HepG2 (cell line): Measurements from ENCODE around the gene C1QTNF5. TPM values are rescaled to one million over a fixed set of nuclear protein-coding genes. Genes with fewer than 3 reads are reported as not detected.
A peak's percentile ranks its signal among the peaks of the same experiment; 100 is the strongest.

Experiments
- GATA4 ChIP-seq: sonication (generic); IDR thresholded peaks from 2 replicates; pipeline ENCODE4 v1.6.1; 2016; ENCODE audit warnings: antibody characterized with exemption, low read depth, borderline replicate concordance
- HDAC2 ChIP-seq: sonication (generic); formaldehyde crosslinking; IDR thresholded peaks from 2 replicates; pipeline ENCODE4 v1.4.0; 2020; ENCODE audit warnings: missing genetic modification reagents
- LCORL ChIP-seq, 2 experiments: fragments of 450-650 bp in 1 of 2; sonication (generic) in 1 of 2; formaldehyde crosslinking in 1 of 2; IDR thresholded peaks; 2 replicates each; pipeline versions ENCODE4 v1.5.0 to v1.6.1; 2017 to 2020; ENCODE audit warnings: antibody characterized with exemption in 1 of 2, missing genetic modification reagents in 1 of 2
- MZF1 ChIP-seq: sonication (generic); formaldehyde crosslinking; IDR thresholded peaks from 2 replicates; pipeline ENCODE4 v1.8.1; 2023; ENCODE audit warnings: mild to moderate bottlenecking, missing genetic modification reagents, borderline replicate concordance
- PRPF4 ChIP-seq: fragments of 200-400 bp; formaldehyde crosslinking; IDR thresholded peaks from 2 replicates; pipeline ENCODE4 v1.6.1; 2016; ENCODE audit warnings: low read length, low read depth; ENCODE audit not compliant: poor library complexity, severe bottlenecking
- RFX5 ChIP-seq: IDR thresholded peaks from 2 replicates; pipeline ENCODE4 v1.6.1; 2011; ENCODE audit warnings: low read depth, low read length, improper control_type of control experiment
- RFXANK ChIP-seq: IDR thresholded peaks from 2 replicates; pipeline ENCODE4 v1.6.1; 2016
- SP4 ChIP-seq: sonication (generic); formaldehyde crosslinking; IDR thresholded peaks from 2 replicates; pipeline ENCODE4 v1.8.1; 2023; ENCODE audit warnings: mild to moderate bottlenecking, missing genetic modification reagents
- TBP ChIP-seq: sonication (generic); formaldehyde crosslinking; IDR thresholded peaks from 2 replicates; pipeline ENCODE4 v1.5.0; 2020; ENCODE audit warnings: missing genetic modification reagents
- ZBTB7A ChIP-seq: sonication (generic); formaldehyde crosslinking; IDR thresholded peaks from 2 replicates; pipeline ENCODE4 v1.8.0; 2022; ENCODE audit warnings: mild to moderate bottlenecking, missing genetic modification reagents
- ZNF143 ChIP-seq: sonication (generic); formaldehyde crosslinking; IDR thresholded peaks from 2 replicates; pipeline ENCODE4 v1.4.0; 2020; ENCODE audit warnings: missing genetic modification reagents
- ZNF180 ChIP-seq: sonication (generic); formaldehyde crosslinking; IDR thresholded peaks from 2 replicates; pipeline ENCODE4 v1.4.0; 2020; ENCODE audit warnings: low read depth, missing genetic modification reagents, borderline replicate concordance
- ZNF225 ChIP-seq: sonication (generic); formaldehyde crosslinking; IDR thresholded peaks from 2 replicates; pipeline ENCODE4 v1.4.0; 2020; ENCODE audit warnings: mild to moderate bottlenecking, missing genetic modification reagents
- ZNF335 ChIP-seq: sonication (generic); formaldehyde crosslinking; IDR thresholded peaks from 2 replicates; pipeline ENCODE4 v1.4.0; 2020; ENCODE audit warnings: missing genetic modification reagents
- ZNF34 ChIP-seq: sonication (generic); formaldehyde crosslinking; IDR thresholded peaks from 2 replicates; pipeline ENCODE4 v1.4.0; 2020; ENCODE audit warnings: mild to moderate bottlenecking, missing genetic modification reagents, borderline replicate concordance
- ZNF567 ChIP-seq: sonication (generic); formaldehyde crosslinking; IDR thresholded peaks from 2 replicates; pipeline ENCODE4 v1.8.1; 2023; ENCODE audit warnings: mild to moderate bottlenecking, missing genetic modification reagents, borderline replicate concordance
- ZNF747 ChIP-seq: sonication (generic); formaldehyde crosslinking; IDR thresholded peaks from 2 replicates; pipeline ENCODE4 v1.8.1; 2023; ENCODE audit warnings: missing genetic modification reagents, mild to moderate bottlenecking, borderline replicate concordance
- ZNF772 ChIP-seq: sonication (generic); formaldehyde crosslinking; IDR thresholded peaks from 2 replicates; pipeline ENCODE4 v1.5.0; 2020; ENCODE audit warnings: mild to moderate bottlenecking, missing genetic modification reagents
- ZNF775 ChIP-seq: sonication (generic); formaldehyde crosslinking; IDR thresholded peaks from 2 replicates; pipeline ENCODE4 v1.4.0; 2020; ENCODE audit warnings: missing genetic modification reagents, mild to moderate bottlenecking, moderate library complexity, borderline replicate concordance
- ZNF891 ChIP-seq: sonication (generic); formaldehyde crosslinking; IDR thresholded peaks from 2 replicates; pipeline ENCODE4 v1.5.0; 2020; ENCODE audit warnings: mild to moderate bottlenecking, missing genetic modification reagents
- polyA plus RNA-seq, 8 experiments: library from polyadenylated mRNA; depleted of rRNA in 3 of 8; stranded (reverse) in 7 of 8; unstranded in 1 of 8; fragments of >200 nt; fragmentation: Illumina TruSeq in 4 of 8; extraction: Trizol in 4 of 8; gene quantifications; 2 replicates each; pipeline versions ENCODE4 v1.2.1 to v1.2.3, GENCODE V29; 2011 to 2016; ENCODE audit warnings: low read depth in 4 of 8, missing spikeins in 1 of 8, mixed read lengths in 1 of 8; ENCODE audit not compliant: insufficient read depth in 1 of 8
- total RNA-seq, 5 experiments: library from RNA; depleted of rRNA; stranded (reverse); fragments of >200 nt; fragmentation: Illumina TruSeq; extraction: Trizol; gene quantifications; 2 replicates each; pipeline ENCODE4 v1.2.3, GENCODE V29; 2016; ENCODE audit warnings: low read depth in 1 of 5
- TF ChIP-seq, protein P1 (sequence below): sonication (generic); formaldehyde crosslinking; IDR thresholded peaks from 2 replicates; pipeline ENCODE4 v1.4.0; 2020; ENCODE audit warnings: missing genetic modification reagents, borderline replicate concordance
- TF ChIP-seq, protein P2 (sequence below): sonication (generic); formaldehyde crosslinking; IDR thresholded peaks from 2 replicates; pipeline ENCODE4 v1.4.0; 2020; ENCODE audit warnings: missing genetic modification reagents; ENCODE audit errors: not compliant biosample characterization
- TF ChIP-seq, protein P3 (sequence below): sonication (generic); formaldehyde crosslinking; conservative IDR thresholded peaks from 2 replicates; pipeline ENCODE4 v1.4.0; 2020; ENCODE audit warnings: missing genetic modification reagents
- TF ChIP-seq, protein P4 (sequence below): sonication (generic); formaldehyde crosslinking; IDR thresholded peaks from 2 replicates; pipeline ENCODE4 v1.5.0; 2020; ENCODE audit warnings: missing genetic modification reagents

The C1QTNF5 gene
- total and polyA plus RNA-seq, 2 of the 13 experiments (the other 11 are each of a cell fraction or from before 2014, with no cell fraction given) = 0.86 to 1.2 TPM

DNA sequence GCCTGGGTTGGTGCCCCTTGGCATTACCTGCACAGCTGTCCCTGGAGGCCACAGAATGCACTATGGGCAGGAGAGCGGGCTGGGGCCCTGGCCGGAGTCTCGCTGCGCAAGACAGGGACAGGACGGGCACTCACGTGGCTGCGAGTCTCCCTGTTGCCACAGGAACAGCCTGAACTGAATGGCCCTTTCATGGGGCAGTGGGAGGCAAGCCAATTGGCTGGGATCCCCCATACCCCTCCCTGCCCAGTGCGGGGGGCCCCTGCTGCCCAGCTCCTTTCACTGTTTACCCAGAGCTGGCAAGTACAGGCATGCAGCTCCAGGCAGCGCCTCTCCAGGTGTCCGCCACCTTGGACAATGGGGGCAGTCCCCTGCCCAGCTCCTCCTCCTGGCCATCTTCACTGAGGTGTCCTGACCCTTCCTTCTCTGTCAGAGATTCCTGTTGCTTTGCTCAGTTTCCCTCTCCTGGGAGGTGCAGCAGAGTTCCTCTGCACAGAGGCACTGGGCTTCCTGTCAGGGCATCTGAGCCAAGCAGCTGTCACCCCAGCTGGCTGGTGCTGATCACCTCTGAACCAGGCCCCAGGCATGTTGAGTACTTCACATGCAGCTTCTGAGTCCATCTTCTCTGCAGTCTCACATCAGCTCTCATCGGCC is 35.6 kb upstream of the C1QTNF5 start (continued):
- TF ChIP-seq, protein P1, sequence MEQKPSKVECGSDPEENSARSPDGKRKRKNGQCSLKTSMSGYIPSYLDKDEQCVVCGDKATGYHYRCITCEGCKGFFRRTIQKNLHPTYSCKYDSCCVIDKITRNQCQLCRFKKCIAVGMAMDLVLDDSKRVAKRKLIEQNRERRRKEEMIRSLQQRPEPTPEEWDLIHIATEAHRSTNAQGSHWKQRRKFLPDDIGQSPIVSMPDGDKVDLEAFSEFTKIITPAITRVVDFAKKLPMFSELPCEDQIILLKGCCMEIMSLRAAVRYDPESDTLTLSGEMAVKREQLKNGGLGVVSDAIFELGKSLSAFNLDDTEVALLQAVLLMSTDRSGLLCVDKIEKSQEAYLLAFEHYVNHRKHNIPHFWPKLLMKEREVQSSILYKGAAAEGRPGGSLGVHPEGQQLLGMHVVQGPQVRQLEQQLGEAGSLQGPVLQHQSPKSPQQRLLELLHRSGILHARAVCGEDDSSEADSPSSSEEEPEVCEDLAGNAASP (CRISPR knock-in tag) = peak; percentile 70; the same call in 1 of the 2 replicates
- no peak for TF ChIP-seq LCORL (IDR thresholded peaks at IDR 0.05)
- TF ChIP-seq LCORL (CRISPR knock-in tag; IDR thresholded peaks at IDR 0.05) = peak; percentile 56; the same call in 1 of the 2 replicates
- 0 out of 2 replicates have a peak, but pooled peaks have one; percentile 31 for TF ChIP-seq ZNF143 (CRISPR knock-in tag)
- 0 out of 2 replicates have a peak, but pooled peaks have one; percentile 36 for TF ChIP-seq ZNF772
- TF ChIP-seq PRPF4 = no peak
- TF ChIP-seq TBP (CRISPR knock-in tag) = no peak
- TF ChIP-seq GATA4 = no peak
- no peak for TF ChIP-seq RFXANK (CRISPR knock-in tag)
- TF ChIP-seq MZF1 (CRISPR knock-in tag) = no peak
- TF ChIP-seq, protein P2, sequence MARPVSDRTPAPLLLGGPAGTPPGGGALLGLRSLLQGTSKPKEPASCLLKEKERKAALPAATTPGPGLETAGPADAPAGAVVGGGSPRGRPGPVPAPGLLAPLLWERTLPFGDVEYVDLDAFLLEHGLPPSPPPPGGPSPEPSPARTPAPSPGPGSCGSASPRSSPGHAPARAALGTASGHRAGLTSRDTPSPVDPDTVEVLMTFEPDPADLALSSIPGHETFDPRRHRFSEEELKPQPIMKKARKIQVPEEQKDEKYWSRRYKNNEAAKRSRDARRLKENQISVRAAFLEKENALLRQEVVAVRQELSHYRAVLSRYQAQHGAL (CRISPR knock-in tag) = no peak
- TF ChIP-seq ZNF180 = no peak
- TF ChIP-seq ZNF567 (CRISPR knock-in tag) = no peak
- TF ChIP-seq ZNF225 (CRISPR knock-in tag) = no peak
- TF ChIP-seq ZNF34 = no peak
- TF ChIP-seq SP4 (CRISPR knock-in tag) = 0 out of 2 replicates have a peak, but pooled peaks have one; percentile 36
- TF ChIP-seq, protein P3, sequence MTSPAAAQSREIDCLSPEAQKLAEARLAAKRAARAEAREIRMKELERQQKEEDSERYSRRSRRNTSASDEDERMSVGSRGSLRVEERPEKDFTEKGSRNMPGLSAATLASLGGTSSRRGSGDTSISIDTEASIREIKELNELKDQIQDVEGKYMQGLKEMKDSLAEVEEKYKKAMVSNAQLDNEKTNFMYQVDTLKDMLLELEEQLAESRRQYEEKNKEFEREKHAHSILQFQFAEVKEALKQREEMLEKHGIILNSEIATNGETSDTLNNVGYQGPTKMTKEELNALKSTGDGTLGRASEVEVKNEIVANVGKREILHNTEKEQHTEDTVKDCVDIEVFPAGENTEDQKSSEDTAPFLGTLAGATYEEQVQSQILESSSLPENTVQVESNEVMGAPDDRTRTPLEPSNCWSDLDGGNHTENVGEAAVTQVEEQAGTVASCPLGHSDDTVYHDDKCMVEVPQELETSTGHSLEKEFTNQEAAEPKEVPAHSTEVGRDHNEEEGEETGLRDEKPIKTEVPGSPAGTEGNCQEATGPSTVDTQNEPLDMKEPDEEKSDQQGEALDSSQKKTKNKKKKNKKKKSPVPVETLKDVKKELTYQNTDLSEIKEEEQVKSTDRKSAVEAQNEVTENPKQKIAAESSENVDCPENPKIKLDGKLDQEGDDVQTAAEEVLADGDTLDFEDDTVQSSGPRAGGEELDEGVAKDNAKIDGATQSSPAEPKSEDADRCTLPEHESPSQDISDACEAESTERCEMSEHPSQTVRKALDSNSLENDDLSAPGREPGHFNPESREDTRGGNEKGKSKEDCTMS (CRISPR knock-in tag) = no peak
- TF ChIP-seq ZNF335 = 0 out of 2 replicates have a peak, but pooled peaks have one; percentile 31
- 0 out of 2 replicates have a peak, but pooled peaks have one; percentile 52 for TF ChIP-seq ZNF747
- TF ChIP-seq HDAC2 = peak; percentile 86
- no peak; the same call in 1 of the 2 replicates for TF ChIP-seq RFX5
- TF ChIP-seq, protein P4, sequence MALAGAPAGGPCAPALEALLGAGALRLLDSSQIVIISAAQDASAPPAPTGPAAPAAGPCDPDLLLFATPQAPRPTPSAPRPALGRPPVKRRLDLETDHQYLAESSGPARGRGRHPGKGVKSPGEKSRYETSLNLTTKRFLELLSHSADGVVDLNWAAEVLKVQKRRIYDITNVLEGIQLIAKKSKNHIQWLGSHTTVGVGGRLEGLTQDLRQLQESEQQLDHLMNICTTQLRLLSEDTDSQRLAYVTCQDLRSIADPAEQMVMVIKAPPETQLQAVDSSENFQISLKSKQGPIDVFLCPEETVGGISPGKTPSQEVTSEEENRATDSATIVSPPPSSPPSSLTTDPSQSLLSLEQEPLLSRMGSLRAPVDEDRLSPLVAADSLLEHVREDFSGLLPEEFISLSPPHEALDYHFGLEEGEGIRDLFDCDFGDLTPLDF (CRISPR knock-in tag) = no peak
- peak; percentile 50; the same call in 1 of the 2 replicates for TF ChIP-seq ZBTB7A (CRISPR knock-in tag)
- TF ChIP-seq ZNF891 (CRISPR knock-in tag) = no peak
- TF ChIP-seq ZNF775 (CRISPR knock-in tag) = no peak
